Tibial artery (tissue), 4 donors: ENCODE results near the gene ATP9A.

Source experiments
- DNase-seq, 2 donors: peaks; one replicate each; pipeline ENCODE4 v3.0.0-alpha.2; 2019
- H3K27ac ChIP-seq, 2 donors: fragments of 200-600 bp; sonication (generic) in 1 of 2; 1 replicate in 1 of 2; 2 replicates in 1 of 2; pipeline ENCODE4 v1.5.1; 2018 to 2019; ENCODE audit warnings: mild to moderate bottlenecking in 1 of 2
- H3K27me3 ChIP-seq, 2 donors: fragments of 200-600 bp; sonication (generic) in 1 of 2; one replicate each; pipeline versions ENCODE4 v1.5.1 to v1.6.0; 2016 to 2019
- H3K36me3 ChIP-seq, 3 donors: fragments of 200-600 bp; sonication (generic) in 2 of 3; one replicate each; pipeline ENCODE4 v1.5.1; 2016 to 2019; ENCODE audit warnings: mild to moderate bottlenecking in 2 of 3
- H3K4me1 ChIP-seq, 4 donors: fragments of 200-600 bp; sonication (generic) in 2 of 4; 1 replicate in 3 of 4; 2 replicates in 1 of 4; pipeline ENCODE4 v1.5.1; 2016 to 2019
- H3K4me3 ChIP-seq, 2 donors: fragments of 200-600 bp; sonication (generic) in 1 of 2; 1 replicate in 1 of 2; 2 replicates in 1 of 2; pipeline ENCODE4 v1.5.1; 2018 to 2019; ENCODE audit warnings: mild to moderate bottlenecking in 2 of 2
- H3K9me3 ChIP-seq, 3 donors: fragments of 200-600 bp; sonication (generic) in 1 of 3; one replicate each; pipeline ENCODE4 v1.5.1; 2016 to 2019
- intact Hi-C: fragments of 100-400 bp; cut with DNase I; formaldehyde crosslinking; loops from one replicate; pipeline ENCODE4 v1.15.0; 2023; ENCODE audit warnings: low total_unique reads
- TF ChIP-seq, protein P1 (sequence below), 2 experiments: fragments of 200-600 bp in 1 of 2; fragments of 450-650 bp in 1 of 2; IDR thresholded peaks; one replicate each; pipeline ENCODE4 v1.5.1; 2017 to 2019; ENCODE audit warnings: antibody characterized with exemption in 2 of 2, mild to moderate bottlenecking in 1 of 2, moderate library complexity in 1 of 2

ATP9A gene

DNA sequence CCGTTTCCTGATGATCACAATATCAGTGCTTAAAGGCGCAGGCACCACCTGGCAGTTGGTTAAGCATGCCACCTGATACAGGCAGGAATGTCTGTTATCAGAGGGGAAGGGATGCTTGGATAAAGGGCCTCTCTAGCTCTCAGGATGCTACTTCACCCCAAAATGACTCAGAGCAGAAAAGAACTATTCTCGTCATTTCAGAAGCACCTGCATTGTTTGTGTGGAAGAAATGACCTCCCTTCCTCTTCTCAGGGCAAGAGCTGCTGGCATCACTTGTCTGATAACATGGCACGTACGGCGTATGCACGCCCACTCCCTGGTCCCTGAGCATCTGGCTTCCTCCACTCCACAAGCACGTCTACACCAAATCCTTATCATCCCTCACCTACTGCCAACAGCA, 47.3 kb downstream of the ATP9A start:
- DNase-seq = no peak
- no peaks in the 10 kb centered on the region for H3K27me3 ChIP-seq
- TF ChIP-seq, protein P1, sequence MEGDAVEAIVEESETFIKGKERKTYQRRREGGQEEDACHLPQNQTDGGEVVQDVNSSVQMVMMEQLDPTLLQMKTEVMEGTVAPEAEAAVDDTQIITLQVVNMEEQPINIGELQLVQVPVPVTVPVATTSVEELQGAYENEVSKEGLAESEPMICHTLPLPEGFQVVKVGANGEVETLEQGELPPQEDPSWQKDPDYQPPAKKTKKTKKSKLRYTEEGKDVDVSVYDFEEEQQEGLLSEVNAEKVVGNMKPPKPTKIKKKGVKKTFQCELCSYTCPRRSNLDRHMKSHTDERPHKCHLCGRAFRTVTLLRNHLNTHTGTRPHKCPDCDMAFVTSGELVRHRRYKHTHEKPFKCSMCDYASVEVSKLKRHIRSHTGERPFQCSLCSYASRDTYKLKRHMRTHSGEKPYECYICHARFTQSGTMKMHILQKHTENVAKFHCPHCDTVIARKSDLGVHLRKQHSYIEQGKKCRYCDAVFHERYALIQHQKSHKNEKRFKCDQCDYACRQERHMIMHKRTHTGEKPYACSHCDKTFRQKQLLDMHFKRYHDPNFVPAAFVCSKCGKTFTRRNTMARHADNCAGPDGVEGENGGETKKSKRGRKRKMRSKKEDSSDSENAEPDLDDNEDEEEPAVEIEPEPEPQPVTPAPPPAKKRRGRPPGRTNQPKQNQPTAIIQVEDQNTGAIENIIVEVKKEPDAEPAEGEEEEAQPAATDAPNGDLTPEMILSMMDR (IDR thresholded peaks at IDR 0.05) = no peak
- intact Hi-C loops = no loop called here
- H3K9me3 ChIP-seq = no peaks in the 10 kb centered on the region
- no peak overlapping the region for H3K4me3 ChIP-seq
- H3K4me1 ChIP-seq = no peaks in the 10 kb centered on the region
- H3K27ac ChIP-seq = no peak overlapping the region
- peaks cover 14 to 25% (median 21%) of the 10 kb centered on the region in 3 donors for H3K36me3 ChIP-seq

DNA sequence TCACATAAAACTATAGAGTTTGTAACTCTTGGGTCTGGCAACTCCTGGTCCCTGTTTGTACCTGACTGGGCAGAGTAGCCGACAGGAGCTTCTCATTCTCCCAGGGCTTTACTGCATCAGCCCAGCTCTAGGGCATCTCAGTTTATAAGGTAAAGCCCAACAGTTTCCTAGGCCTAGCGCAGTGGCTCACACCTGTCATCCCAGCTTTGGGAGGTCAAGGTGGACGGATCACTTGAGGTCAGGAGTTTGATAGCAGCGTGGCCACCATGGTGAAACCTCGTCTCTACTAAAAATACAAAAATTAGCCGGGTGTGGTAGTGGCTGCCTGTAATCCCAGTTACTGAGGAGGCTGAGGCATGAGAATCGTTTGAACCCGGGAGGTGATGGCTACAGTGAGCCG, 47.8 kb downstream of the ATP9A start:
- no peak overlapping the region for H3K4me3 ChIP-seq
- intact Hi-C loops = no loop called here
- no peaks in the 10 kb centered on the region for H3K27me3 ChIP-seq

DNA sequence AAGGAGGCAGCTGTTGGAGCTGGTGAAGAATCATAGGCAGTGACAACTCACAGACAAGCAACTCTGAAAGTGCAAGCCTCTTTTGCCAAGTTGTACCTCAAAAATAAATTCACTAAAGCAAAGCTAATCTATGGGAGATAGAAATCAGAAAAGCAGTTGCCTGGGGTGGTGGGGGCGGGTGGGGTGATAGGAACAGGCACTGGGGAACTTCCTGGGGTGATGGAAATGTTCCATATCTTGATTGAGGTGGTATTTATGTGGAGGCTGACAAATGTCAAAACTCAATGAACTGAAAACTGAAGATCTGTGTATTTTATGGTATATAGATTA, 52.4 kb downstream of the ATP9A start:
- Histone ChIP-seq H3K27ac (no peak overlapping the region), H3K9me3 (no peaks in the 10 kb centered on the region), H3K36me3 (peaks cover 7 to 11% (median 9%) of the 10 kb centered on the region in 3 donors), H3K4me3 (no peak overlapping the region), H3K27me3 (no peaks in the 10 kb centered on the region), H3K4me1 (no peaks in the 10 kb centered on the region)
- intact Hi-C loops = no loop called here
- TF ChIP-seq, protein P1 (IDR thresholded peaks at IDR 0.05) = no peak
- DNase-seq = no peak

More for the DNA sequence above, 47.8 kb downstream of the ATP9A start:
- TF ChIP-seq, protein P1 (IDR thresholded peaks at IDR 0.05) = no peak
- no peaks in the 10 kb centered on the region for H3K4me1 ChIP-seq
- H3K27ac ChIP-seq = no peak overlapping the region
- peak in 1 of 2 donors; percentile 29 for DNase-seq
- no peaks in the 10 kb centered on the region for H3K9me3 ChIP-seq
- H3K36me3 ChIP-seq = peaks cover 9 to 21% (median 20%) of the 10 kb centered on the region in 3 donors

DNA sequence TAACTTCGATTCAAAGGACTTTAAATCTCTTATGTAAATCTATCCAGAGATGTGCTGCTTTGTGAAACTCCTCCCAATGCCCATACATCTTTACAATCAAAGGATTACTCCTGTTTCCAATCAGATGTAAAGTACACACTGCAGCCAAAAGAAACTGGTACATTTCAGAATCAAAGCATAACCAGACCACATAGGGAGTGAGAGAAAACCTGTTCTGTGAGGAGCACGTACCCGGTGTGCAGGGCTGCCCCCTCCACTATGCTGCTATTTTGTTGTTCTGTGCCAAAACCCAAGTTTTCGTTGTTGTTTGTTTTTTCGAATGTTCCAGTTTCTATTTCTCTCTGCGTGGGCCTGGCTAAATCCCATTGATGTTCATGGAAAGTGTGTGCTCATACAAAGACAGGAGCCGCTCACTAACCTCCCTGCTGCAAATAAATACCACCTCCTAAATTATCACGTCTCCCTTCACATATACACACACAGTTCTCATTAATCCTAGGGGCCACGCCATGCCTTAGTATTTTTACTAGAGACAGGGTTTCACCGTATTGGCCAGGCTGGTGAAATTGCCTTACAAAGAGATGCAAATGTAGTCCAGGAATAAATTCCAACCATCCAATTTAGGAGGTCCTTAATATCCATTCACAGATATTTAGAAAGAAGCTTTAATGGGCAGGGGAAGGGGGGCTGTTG, 52.9 kb downstream of the ATP9A start:
- H3K36me3 ChIP-seq = peaks cover 7 to 15% (median 9%) of the 10 kb centered on the region in 3 donors
- H3K27me3 ChIP-seq = no peaks in the 10 kb centered on the region
- H3K27ac ChIP-seq = no peak overlapping the region
- DNase-seq = no peak
- no peaks in the 10 kb centered on the region for H3K4me1 ChIP-seq
- H3K9me3 ChIP-seq = no peaks in the 10 kb centered on the region
- no peak overlapping the region for H3K4me3 ChIP-seq
- TF ChIP-seq, protein P1 (IDR thresholded peaks at IDR 0.05) = no peak
- intact Hi-C loops = no loop called here

DNA sequence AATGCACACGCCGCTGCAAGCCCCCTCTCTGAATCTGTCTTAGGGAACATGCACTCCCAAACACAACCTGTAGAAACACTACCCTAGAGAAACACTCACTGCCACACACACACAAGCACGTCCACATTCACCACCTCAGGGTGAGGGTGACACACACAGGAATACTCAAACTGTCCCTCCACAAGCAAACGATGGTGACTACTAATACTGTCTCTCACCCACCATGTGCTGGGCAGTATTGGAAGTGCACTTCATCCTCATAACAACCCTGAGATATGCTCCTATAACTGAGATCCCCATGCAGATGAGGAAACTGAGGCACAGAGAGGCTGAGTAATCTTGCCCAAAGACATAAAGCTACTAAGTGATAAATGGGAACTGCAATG, 55.0 kb downstream of the ATP9A start:
- Histone ChIP-seq H3K4me1 (no peaks in the 10 kb centered on the region), H3K36me3 (peaks cover 13 to 27% (median 18%) of the 10 kb centered on the region in 3 donors), H3K27me3 (no peaks in the 10 kb centered on the region), H3K9me3 (no peaks in the 10 kb centered on the region), H3K27ac (no peak overlapping the region), H3K4me3 (no peak overlapping the region)
- no peak for DNase-seq
- TF ChIP-seq, protein P1 (IDR thresholded peaks at IDR 0.05) = no peak
- intact Hi-C loops = no loop called here
